K562 treated with DMSO at 1 percent for 4 hours (cell line): ENCODE data around the gene FBXO46. TPM values are rescaled to one million over a fixed set of nuclear protein-coding genes. Genes with fewer than 3 reads are reported as not detected.

ENCODE experiments used
- total RNA-seq: library from RNA; unstranded; fragments of 300-600 nt; gene quantifications from 2 replicates; pipeline ENCODE4 v1.2.3, GENCODE V29; 2022; ENCODE audit not compliant: insufficient read depth

The FBXO46 gene
- 16.7 TPM in 2 replicates for total RNA-seq

GRCh38 chr19:45730368-45731288 is at the start of gene FBXO46:
Gene FBXO46 (minus strand): TSS chr19:45730896. CDS start chr19:45713495, 17,401 bp downstream.

GRCh38 chr19:45768984-45769782 is 38.5 kb upstream of the FBXO46 start, which contains the start of gene SIX5:
Gene SIX5 (minus strand): TSS chr19:45769252. CDS start chr19:45768844, 408 bp downstream.

GRCh38 chr19:45733160-45733810 is 2.6 kb upstream of the FBXO46 start, which contains the start of gene MEIOSIN:
Gene MEIOSIN (plus strand): TSS chr19:45733439. CDS start chr19:45735377, 1,938 bp downstream.

GRCh38 chr19:45692187-45693105 is 38.2 kb downstream of the FBXO46 start, which contains the start of gene QPCTL:
Gene QPCTL (plus strand): TSS chr19:45692666. CDS start chr19:45692704, 38 bp downstream.

GRCh38 chr19:45691516-45692186 is 39.0 kb downstream of the FBXO46 start, which contains the start of gene SNRPD2:
Gene SNRPD2 (minus strand): TSS chr19:45691953. CDS start chr19:45691888, 65 bp downstream.

GRCh38 chr19:45667620-45668341 is 62.9 kb downstream of the FBXO46 start, which contains the start of gene GIPR:
Gene GIPR (plus strand): TSS chr19:45668221. CDS start chr19:45669521, 1,300 bp downstream.

Other genes starting within 250 kb of the FBXO46 start
- 56.5 and 60.3 TPM in 2 replicates for gene RTN2, start 233.8 kb downstream of the FBXO46 start, total RNA-seq
- gene PPM1N, start 232.5 kb downstream of the FBXO46 start, total RNA-seq = 12.6 and 14.2 TPM in 2 replicates
- gene VASP, start 223.4 kb downstream of the FBXO46 start, total RNA-seq = 91.0 and 99.4 TPM in 2 replicates
- gene OPA3, start 146.1 kb downstream of the FBXO46 start, total RNA-seq = 5.3 and 15.5 TPM in 2 replicates
- gene GPR4, start 128.7 kb downstream of the FBXO46 start, total RNA-seq = not detected in 2 replicates
- 48.9 and 83.8 TPM in 2 replicates for gene EML2, start 91.5 kb downstream of the FBXO46 start, total RNA-seq
- 11.7 and 15.8 TPM in 2 replicates for gene GIPR, start 62.7 kb downstream of the FBXO46 start, total RNA-seq
- gene SNRPD2, start 38.9 kb downstream of the FBXO46 start, total RNA-seq = 823 and 893 TPM in 2 replicates
- 22.5 and 31.7 TPM in 2 replicates for gene QPCTL, start 38.2 kb downstream of the FBXO46 start, total RNA-seq
- 0.28 and 0.44 TPM in 2 replicates for gene MEIOSIN, start 2.5 kb upstream of the FBXO46 start, total RNA-seq
- gene SIX5, start 38.4 kb upstream of the FBXO46 start, total RNA-seq = 18.3 and 23.1 TPM in 2 replicates
- 40.1 and 61.8 TPM in 2 replicates for gene DMPK, start 51.6 kb upstream of the FBXO46 start, total RNA-seq
- gene DMWD, start 61.9 kb upstream of the FBXO46 start, total RNA-seq = 32.7 and 43.6 TPM in 2 replicates
- 0.44 and 1.2 TPM in 2 replicates for gene RSPH6A, start 84.4 kb upstream of the FBXO46 start, total RNA-seq
- 85.7 and 90.4 TPM in 2 replicates for gene SYMPK, start 132.3 kb upstream of the FBXO46 start, total RNA-seq
- gene FOXA3, start 133.4 kb upstream of the FBXO46 start, total RNA-seq = 3.1 and 4.3 TPM in 2 replicates
- gene IRF2BP1, start 155.2 kb upstream of the FBXO46 start, total RNA-seq = 40.4 and 41.9 TPM in 2 replicates
- gene MYPOP, start 171.7 kb upstream of the FBXO46 start, total RNA-seq = 7.3 and 9.6 TPM in 2 replicates
- gene NANOS2, start 183.9 kb upstream of the FBXO46 start, total RNA-seq = not detected in 2 replicates
- gene NOVA2, start 243.0 kb upstream of the FBXO46 start, total RNA-seq = not detected in 2 replicates